HepG2 (cell line): ENCODE results near the gene SS18L1. TPM values are rescaled to one million over a fixed set of nuclear protein-coding genes. Genes with fewer than 3 reads are reported as not detected.

Source experiments
- HNRNPLL ChIP-seq: fragments of 200-400 bp; formaldehyde crosslinking; IDR thresholded peaks from 2 replicates; pipeline ENCODE4 v1.6.1; 2017; ENCODE audit warnings: mild to moderate bottlenecking, low read depth, low read length; ENCODE audit not compliant: poor library complexity, severe bottlenecking
- MIER3 ChIP-seq: IDR thresholded peaks from 2 replicates; pipeline ENCODE4 v1.6.1; 2016; ENCODE audit warnings: missing compliant biosample characterization, borderline replicate concordance
- NFE2 ChIP-seq: sonication (generic); formaldehyde crosslinking; IDR thresholded peaks from 2 replicates; pipeline ENCODE4 v1.4.0; 2020; ENCODE audit warnings: missing genetic modification reagents
- NR0B2 ChIP-seq: sonication (generic); formaldehyde crosslinking; IDR thresholded peaks from 2 replicates; pipeline ENCODE4 v1.4.0; 2020; ENCODE audit warnings: mild to moderate bottlenecking, missing genetic modification reagents
- REST ChIP-seq, 2 experiments: IDR thresholded peaks; 2 replicates each; pipeline ENCODE4 v1.6.1; 2011 to 2012; ENCODE audit warnings: low read length in 2 of 2, borderline replicate concordance in 1 of 2, low read depth in 1 of 2, mild to moderate bottlenecking in 1 of 2, moderate library complexity in 1 of 2
- TFAP4 ChIP-seq: sonication (generic); IDR thresholded peaks from 2 replicates; pipeline ENCODE4 v1.6.1; 2016; ENCODE audit warnings: low read depth, borderline replicate concordance
- ZBTB4 ChIP-seq: sonication (generic); formaldehyde crosslinking; IDR thresholded peaks from 2 replicates; pipeline ENCODE4 v1.4.0; 2020; ENCODE audit warnings: missing genetic modification reagents, mild to moderate bottlenecking, borderline replicate concordance
- ZFP1 ChIP-seq: IDR thresholded peaks from 2 replicates; pipeline ENCODE4 v1.6.1; 2016
- ZFP36L1 ChIP-seq: sonication (generic); formaldehyde crosslinking; IDR thresholded peaks from 2 replicates; pipeline ENCODE4 v1.8.0; 2022; ENCODE audit warnings: mild to moderate bottlenecking, missing genetic modification reagents, moderate library complexity
- ZGPAT ChIP-seq: IDR thresholded peaks from 2 replicates; pipeline ENCODE4 v1.6.1; 2016; ENCODE audit warnings: mild to moderate bottlenecking
- ZNF136 ChIP-seq: sonication (generic); formaldehyde crosslinking; IDR thresholded peaks from 2 replicates; pipeline ENCODE4 v1.8.1; 2022; ENCODE audit warnings: low read depth, mild to moderate bottlenecking, moderate library complexity, missing genetic modification reagents
- ZNF274 ChIP-seq: sonication (generic); formaldehyde crosslinking; IDR thresholded peaks from 2 replicates; pipeline ENCODE4 v1.5.1; 2020; ENCODE audit warnings: mild to moderate bottlenecking, missing genetic modification reagents
- ZNF275 ChIP-seq: sonication (generic); formaldehyde crosslinking; IDR thresholded peaks from 2 replicates; pipeline ENCODE4 v1.8.0; 2022; ENCODE audit warnings: missing genetic modification reagents, mild to moderate bottlenecking, inconsistent platforms, borderline replicate concordance
- ZNF570 ChIP-seq: sonication (generic); formaldehyde crosslinking; IDR thresholded peaks from 2 replicates; pipeline ENCODE4 v1.4.0; 2020; ENCODE audit warnings: mild to moderate bottlenecking, missing genetic modification reagents, borderline replicate concordance
- ZNF724P ChIP-seq: sonication (generic); formaldehyde crosslinking; IDR thresholded peaks from 2 replicates; pipeline ENCODE4 v1.8.0; 2022; ENCODE audit warnings: missing genetic modification reagents, borderline replicate concordance
- ZSCAN30 ChIP-seq: sonication (generic); formaldehyde crosslinking; IDR thresholded peaks from 2 replicates; pipeline ENCODE4 v1.5.0; 2020; ENCODE audit warnings: mild to moderate bottlenecking, missing genetic modification reagents
- polyA plus RNA-seq, 8 experiments: library from polyadenylated mRNA; depleted of rRNA in 3 of 8; stranded (reverse) in 7 of 8; unstranded in 1 of 8; fragments of >200 nt; fragmentation: Illumina TruSeq in 4 of 8; extraction: Trizol in 4 of 8; gene quantifications; 2 replicates each; pipeline versions ENCODE4 v1.2.1 to v1.2.3, GENCODE V29; 2011 to 2016; ENCODE audit warnings: low read depth in 4 of 8, missing spikeins in 1 of 8, mixed read lengths in 1 of 8; ENCODE audit not compliant: insufficient read depth in 1 of 8
- total RNA-seq, 5 experiments: library from RNA; depleted of rRNA; stranded (reverse); fragments of >200 nt; fragmentation: Illumina TruSeq; extraction: Trizol; gene quantifications; 2 replicates each; pipeline ENCODE4 v1.2.3, GENCODE V29; 2016; ENCODE audit warnings: low read depth in 1 of 5

SS18L1 gene
- total and polyA plus RNA-seq, 2 of the 13 experiments (the other 11 are each of a cell fraction or from before 2014, with no cell fraction given): 17.8 to 27.6 TPM

GRCh38 chr20:62120990-62121775 lies 22.4 kb upstream of the SS18L1 start (continued):
- no peak for TF ChIP-seq ZNF570 (CRISPR knock-in tag)
- no peak; the same call in 1 of the 2 replicates for TF ChIP-seq MIER3 (CRISPR knock-in tag)
- TF ChIP-seq ZNF274: peak; percentile 79; the same call in 1 of the 2 replicates
- no peak for TF ChIP-seq ZFP1
- TF ChIP-seq ZBTB4: no peak
- peak; percentile 75; the same call in 1 of the 2 replicates for TF ChIP-seq ZNF136 (CRISPR knock-in tag)
- no peak for TF ChIP-seq ZNF275 (CRISPR knock-in tag)
- TF ChIP-seq ZFP36L1: peak; percentile 35; the same call in 1 of the 2 replicates
- no peak for TF ChIP-seq ZNF724P
- TF ChIP-seq HNRNPLL: no peak
- no peak for TF ChIP-seq REST (IDR thresholded peaks at IDR 0.05; ENCODE audit: borderline replicate concordance in 1 of 2, low read depth in 1 of 2, low read length in 2 of 2)
- peak; percentile 68; the same call in 1 of the 2 replicates for TF ChIP-seq ZGPAT
- no peak for TF ChIP-seq NR0B2
- 0 out of 2 replicates have a peak, but pooled peaks have one; percentile 60 for TF ChIP-seq ZSCAN30 (CRISPR knock-in tag)
- TF ChIP-seq NFE2 (CRISPR knock-in tag): no peak
- TF ChIP-seq TFAP4: no peak
